ENCODE data around the gene STPG2.
A peak's percentile ranks its signal among the peaks of the same experiment; 100 is the strongest.

Gene STPG2

DNA sequence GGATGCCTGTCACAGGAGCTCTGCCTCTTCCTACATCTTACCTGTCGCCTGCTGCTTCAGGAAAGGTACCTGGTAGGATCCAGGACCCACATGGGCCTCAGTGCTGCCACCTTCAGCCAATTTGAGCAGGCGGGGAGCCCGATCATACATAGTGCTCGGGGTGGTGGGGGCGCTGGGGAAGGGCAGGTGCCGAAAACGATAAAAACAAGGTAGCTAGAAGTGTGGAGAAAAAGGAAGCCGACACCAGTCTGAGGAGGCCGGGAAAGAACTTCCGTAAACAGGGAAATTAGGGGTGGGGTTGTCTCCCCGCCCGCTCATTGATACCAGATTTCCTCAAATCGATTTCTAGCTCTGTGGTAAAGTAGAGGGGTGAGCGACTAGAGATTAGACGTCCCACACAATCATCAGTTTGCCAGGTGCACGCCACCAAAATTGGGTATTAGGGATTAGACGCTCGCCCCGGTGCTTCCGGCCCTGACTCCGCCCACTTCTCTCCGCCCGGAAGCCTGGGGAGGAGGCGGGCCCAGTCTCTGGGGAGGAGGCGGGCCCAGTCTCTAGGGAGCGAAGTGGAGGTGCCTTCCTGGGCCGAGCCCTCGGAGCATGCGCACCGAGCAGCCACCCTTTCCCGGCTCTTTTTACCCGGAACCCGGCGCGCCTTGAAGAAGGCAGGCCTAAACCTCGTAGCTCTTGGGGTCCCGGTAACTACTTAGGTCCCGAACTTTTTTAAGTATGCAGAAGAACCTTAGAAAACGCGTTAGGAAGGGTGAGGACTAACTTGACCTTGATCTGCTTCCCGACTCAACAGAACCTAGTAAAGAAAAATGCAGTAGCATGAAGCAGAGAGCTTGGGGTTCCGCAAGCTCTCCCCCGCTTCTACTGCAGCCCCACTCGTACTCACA lies at the start of gene STPG2:
Gene STPG2 (minus strand): TSS at position 476 of the 899 bp plus-strand sequence.
- Mint-ChIP-seq H3K27me3 (no peaks in the 10 kb centered on the region), H3K4me1 (ENCODE audit: low read depth) (peaks cover 21% of the 10 kb centered on the region), H3K27ac (peak within 1 kb of the TSS; percentile 92), H3K9me3 (ENCODE audit: low read depth) (no peaks in the 10 kb centered on the region), H3K4me3 (peak within 1 kb of the TSS; percentile 86), H3K36me3 (peaks cover 5% of the 10 kb centered on the region)

DNA sequence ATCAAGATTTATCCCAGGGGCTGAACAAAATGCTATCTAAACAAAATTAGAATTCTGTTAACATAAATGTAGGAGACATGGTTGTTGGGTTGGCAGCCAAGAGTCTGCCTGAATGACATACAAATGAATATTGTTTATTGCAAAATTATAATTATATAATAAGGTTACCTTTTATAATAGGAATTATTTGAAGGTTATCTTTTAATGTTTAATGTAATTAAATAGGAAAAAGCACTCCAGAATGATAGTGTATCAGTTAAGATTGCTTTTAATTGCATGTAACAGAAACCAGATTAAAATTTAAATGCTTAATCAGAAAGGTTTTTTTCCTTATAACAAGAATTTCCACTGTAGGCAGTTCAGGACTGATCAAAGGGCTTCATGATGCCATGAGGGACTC lies 42.0 kb upstream of the STPG2 start:
- no peaks in the 10 kb centered on the region for H3K4me1 Mint-ChIP-seq (ENCODE audit: low read depth)
- peaks cover 5% of the 10 kb centered on the region for H3K27me3 Mint-ChIP-seq
- no peak overlapping the region for H3K27ac Mint-ChIP-seq
- H3K4me3 Mint-ChIP-seq = no peak overlapping the region
- H3K9me3 Mint-ChIP-seq (ENCODE audit: low read depth) = no peaks in the 10 kb centered on the region
- no peaks in the 10 kb centered on the region for H3K36me3 Mint-ChIP-seq

DNA sequence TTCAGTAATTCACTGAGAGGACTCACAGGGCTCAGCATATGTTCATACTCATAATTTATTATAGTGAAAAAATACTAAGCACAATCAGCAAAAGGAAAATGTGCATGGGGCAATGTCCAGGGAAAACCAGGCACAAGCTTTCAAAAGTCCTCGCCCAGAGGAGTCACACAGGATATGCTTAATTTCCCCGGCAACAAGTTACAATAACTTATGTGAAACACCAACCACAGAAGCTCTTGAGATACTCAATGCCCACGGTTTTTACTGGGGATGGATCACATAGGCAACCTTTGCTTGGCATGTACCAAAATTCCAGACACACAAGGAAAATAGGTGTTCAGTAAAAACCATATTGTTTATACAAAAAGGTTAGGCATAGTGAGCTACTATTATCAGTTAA lies 38.5 kb upstream of the STPG2 start:
- H3K4me3 Mint-ChIP-seq = no peak overlapping the region
- no peaks in the 10 kb centered on the region for H3K36me3 Mint-ChIP-seq
- H3K9me3 Mint-ChIP-seq (ENCODE audit: low read depth) = no peaks in the 10 kb centered on the region
- no peak overlapping the region for H3K27ac Mint-ChIP-seq
- no peaks in the 10 kb centered on the region for H3K4me1 Mint-ChIP-seq (ENCODE audit: low read depth)
- H3K27me3 Mint-ChIP-seq = no peaks in the 10 kb centered on the region

DNA sequence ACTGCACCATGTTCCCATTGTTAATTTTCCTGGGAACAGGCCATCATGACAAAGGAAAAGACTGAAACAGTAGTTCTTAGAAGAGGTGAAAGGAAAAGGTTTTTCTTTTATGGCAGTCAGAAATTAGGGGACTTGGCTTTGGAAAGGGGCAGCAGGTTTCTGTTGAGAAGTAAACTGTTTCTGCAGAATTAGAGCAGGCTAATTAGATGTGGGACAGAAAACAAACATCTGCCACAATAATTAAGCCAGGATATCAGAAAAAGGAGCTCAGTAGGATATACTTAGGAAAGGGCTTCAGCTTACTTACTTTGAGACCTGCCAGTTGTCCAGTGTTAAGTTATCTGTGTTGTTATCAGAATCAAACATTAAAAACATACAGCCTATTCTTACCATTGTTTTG lies 36.7 kb upstream of the STPG2 start:
- no peaks in the 10 kb centered on the region for H3K9me3 Mint-ChIP-seq (ENCODE audit: low read depth)
- H3K4me1 Mint-ChIP-seq (ENCODE audit: low read depth) = no peaks in the 10 kb centered on the region
- no peaks in the 10 kb centered on the region for H3K36me3 Mint-ChIP-seq
- H3K4me3 Mint-ChIP-seq = no peak overlapping the region
- no peak overlapping the region for H3K27ac Mint-ChIP-seq
- H3K27me3 Mint-ChIP-seq = no peaks in the 10 kb centered on the region

DNA sequence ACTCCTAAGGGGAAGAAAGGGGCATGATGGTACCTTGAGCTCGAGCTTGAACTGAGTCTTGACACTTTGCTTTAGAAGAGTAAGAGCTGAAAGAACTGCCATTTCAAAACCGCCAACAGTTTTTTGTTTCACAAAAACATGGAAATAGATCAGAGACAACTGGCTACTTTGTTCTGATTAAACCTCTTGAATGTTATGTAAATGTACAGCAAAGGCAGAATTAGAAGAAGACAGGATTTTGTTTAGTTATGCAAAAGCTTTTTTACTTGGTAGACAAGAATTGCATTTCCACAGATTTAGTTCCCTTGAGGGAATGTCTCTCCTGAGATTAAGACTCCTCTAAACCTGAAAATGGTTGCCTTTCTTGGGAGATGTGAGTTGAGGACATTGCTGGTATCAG lies 33.3 kb upstream of the STPG2 start:
- no peak overlapping the region for H3K4me3 Mint-ChIP-seq

DNA sequence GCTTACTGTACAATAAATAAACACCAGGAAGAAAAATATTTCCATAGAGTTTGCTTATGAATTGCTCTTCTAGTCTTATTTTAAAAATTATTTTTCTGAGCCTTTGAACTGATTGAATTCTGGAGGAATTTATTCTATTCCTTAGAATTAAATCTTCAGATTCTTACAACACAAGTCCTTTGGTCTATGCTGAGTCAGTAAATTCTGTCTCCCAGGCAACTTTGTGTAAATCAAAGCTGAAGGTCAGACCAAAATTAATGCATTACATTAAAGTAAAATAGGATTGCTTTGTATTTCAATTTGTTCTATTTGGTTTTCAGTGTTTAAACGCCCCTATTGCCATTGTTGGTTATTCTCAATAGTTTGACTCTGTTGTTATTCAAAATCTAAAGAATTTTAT lies 26.8 kb upstream of the STPG2 start:
- Mint-ChIP-seq H3K27ac (no peak overlapping the region), H3K4me1 (ENCODE audit: low read depth) (no peaks in the 10 kb centered on the region), H3K9me3 (ENCODE audit: low read depth) (no peaks in the 10 kb centered on the region), H3K27me3 (no peaks in the 10 kb centered on the region), H3K4me3 (no peak overlapping the region), H3K36me3 (no peaks in the 10 kb centered on the region)

More for the DNA sequence above, 33.3 kb upstream of the STPG2 start:
- H3K36me3 Mint-ChIP-seq = no peaks in the 10 kb centered on the region
- no peaks in the 10 kb centered on the region for H3K27me3 Mint-ChIP-seq
- H3K4me1 Mint-ChIP-seq (ENCODE audit: low read depth) = no peaks in the 10 kb centered on the region
- no peaks in the 10 kb centered on the region for H3K9me3 Mint-ChIP-seq (ENCODE audit: low read depth)
- H3K27ac Mint-ChIP-seq = no peak overlapping the region

DNA sequence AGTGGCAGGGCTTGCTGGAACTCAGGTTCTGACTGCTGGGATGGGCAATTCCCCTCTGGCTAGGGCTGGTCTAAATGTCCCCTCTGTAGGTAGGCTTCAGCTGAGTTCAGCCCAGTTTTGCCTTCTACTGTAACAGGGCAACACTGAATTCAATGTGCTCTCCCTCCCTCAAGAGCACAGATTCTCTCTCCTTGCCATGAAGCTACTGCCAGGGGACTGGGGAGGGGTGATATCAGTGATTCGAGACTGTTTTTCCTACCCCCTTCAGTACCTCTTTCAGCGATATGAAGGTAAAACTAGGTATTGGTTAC lies 23.4 kb upstream of the STPG2 start:
- Mint-ChIP-seq H3K36me3 (no peaks in the 10 kb centered on the region), H3K27ac (no peak overlapping the region), H3K27me3 (no peaks in the 10 kb centered on the region), H3K9me3 (ENCODE audit: low read depth) (peaks cover 4% of the 10 kb centered on the region), H3K4me3 (no peak overlapping the region), H3K4me1 (ENCODE audit: low read depth) (no peaks in the 10 kb centered on the region)

DNA sequence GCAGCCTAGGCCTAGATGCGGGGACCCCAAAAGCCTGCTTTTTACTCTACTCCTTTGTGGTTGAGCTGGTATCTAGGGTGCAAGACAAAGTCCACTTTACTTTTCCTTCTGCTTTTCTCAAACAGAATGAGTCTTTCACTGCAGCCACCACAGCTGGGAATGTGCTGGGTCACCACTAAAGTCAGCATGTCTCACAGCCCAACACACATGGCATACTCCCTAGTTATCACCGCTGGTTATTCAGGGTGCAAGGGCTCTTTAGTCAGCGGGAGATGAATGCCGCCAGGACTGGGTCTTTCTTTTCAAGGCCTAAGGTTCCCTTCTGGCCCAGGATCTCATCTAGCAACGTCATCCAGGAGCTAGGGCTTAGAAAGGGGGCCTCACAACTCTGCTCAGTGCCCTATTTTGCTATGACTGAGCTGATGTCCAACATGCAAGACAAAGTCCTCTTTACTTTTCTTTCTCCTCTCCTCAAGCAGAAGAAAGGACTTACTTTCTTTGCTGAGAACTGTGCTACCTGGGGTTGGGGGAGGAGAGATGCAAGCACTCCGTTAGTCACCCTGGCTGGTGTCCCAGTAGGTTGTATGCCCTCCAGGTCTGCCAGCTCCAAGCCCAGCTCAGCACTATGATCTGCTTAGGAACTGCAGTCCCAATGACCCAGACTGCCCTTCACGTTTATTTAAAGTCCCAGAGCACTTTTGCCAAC lies 22.9 kb upstream of the STPG2 start:
- H3K4me3 Mint-ChIP-seq = no peak overlapping the region
- H3K36me3 Mint-ChIP-seq = no peaks in the 10 kb centered on the region
- peaks cover 4% of the 10 kb centered on the region for H3K9me3 Mint-ChIP-seq (ENCODE audit: low read depth)
- no peak overlapping the region for H3K27ac Mint-ChIP-seq
- H3K27me3 Mint-ChIP-seq = no peaks in the 10 kb centered on the region
- no peaks in the 10 kb centered on the region for H3K4me1 Mint-ChIP-seq (ENCODE audit: low read depth)

DNA sequence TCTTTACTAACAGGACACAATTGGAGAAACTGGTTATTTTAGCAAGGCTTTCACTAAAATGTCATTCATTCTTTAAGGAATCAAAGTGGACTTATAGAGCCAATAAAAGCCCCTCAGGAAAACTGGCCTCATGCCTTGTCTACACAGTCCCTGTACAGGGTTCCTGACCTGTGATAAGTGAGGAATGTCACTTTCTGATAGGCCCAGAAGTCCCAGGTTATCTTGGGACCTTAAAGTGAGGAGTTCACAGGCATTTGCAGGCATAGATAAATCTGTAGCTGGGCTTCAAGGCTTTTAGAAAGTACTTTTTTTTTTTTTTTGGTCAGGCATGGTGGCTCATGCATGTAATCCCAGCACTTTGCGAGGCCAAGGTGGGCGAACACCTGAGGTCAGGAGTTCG lies 19.4 kb upstream of the STPG2 start:
- no peak overlapping the region for H3K4me3 Mint-ChIP-seq
- H3K27me3 Mint-ChIP-seq = peaks cover 2% of the 10 kb centered on the region
- H3K4me1 Mint-ChIP-seq (ENCODE audit: low read depth) = no peaks in the 10 kb centered on the region
- H3K36me3 Mint-ChIP-seq = no peaks in the 10 kb centered on the region
- H3K9me3 Mint-ChIP-seq (ENCODE audit: low read depth) = peaks cover 4% of the 10 kb centered on the region
- H3K27ac Mint-ChIP-seq = no peak overlapping the region

DNA sequence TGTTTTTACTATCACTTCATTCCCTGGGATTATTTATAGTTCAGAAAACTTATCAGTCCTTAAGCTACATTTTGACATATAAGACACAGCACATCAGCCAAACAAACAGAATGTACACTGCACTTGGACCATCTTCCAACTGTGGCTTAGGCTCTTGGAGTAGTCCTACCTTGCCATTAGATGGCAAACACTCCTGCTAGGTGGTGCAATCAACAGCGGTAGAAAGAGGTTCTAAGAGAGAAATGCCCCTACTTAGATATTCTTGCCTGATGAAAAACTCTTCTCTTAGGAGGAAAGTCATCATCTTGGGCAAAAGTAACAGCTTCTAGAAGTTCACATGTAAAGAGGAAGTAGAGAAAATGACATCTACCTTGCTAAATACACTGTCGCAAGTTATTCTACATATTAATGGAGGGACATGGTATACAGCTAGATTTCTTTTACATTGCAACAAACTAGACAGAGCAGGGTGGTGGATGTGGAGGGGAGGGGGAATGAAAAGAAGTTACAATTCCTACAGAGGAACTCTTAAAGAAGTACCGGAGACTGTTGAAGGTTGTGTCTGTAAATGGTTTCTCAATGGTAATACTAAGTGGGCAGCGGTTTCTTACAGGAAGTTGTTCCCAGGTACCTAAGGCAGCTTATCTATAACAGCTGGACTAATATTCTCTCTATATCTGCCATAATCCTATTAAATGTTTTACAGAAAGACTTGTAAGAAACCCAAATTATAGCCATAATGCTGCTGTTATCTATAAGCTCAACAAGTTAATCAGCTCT lies 8.1 kb upstream of the STPG2 start:
- H3K4me1 Mint-ChIP-seq (ENCODE audit: low read depth) = peaks cover 5% of the 10 kb centered on the region
- no peak overlapping the region for H3K4me3 Mint-ChIP-seq
- no peak overlapping the region for H3K27ac Mint-ChIP-seq
- H3K27me3 Mint-ChIP-seq = no peaks in the 10 kb centered on the region
- no peaks in the 10 kb centered on the region for H3K9me3 Mint-ChIP-seq (ENCODE audit: low read depth)
- no peaks in the 10 kb centered on the region for H3K36me3 Mint-ChIP-seq

DNA sequence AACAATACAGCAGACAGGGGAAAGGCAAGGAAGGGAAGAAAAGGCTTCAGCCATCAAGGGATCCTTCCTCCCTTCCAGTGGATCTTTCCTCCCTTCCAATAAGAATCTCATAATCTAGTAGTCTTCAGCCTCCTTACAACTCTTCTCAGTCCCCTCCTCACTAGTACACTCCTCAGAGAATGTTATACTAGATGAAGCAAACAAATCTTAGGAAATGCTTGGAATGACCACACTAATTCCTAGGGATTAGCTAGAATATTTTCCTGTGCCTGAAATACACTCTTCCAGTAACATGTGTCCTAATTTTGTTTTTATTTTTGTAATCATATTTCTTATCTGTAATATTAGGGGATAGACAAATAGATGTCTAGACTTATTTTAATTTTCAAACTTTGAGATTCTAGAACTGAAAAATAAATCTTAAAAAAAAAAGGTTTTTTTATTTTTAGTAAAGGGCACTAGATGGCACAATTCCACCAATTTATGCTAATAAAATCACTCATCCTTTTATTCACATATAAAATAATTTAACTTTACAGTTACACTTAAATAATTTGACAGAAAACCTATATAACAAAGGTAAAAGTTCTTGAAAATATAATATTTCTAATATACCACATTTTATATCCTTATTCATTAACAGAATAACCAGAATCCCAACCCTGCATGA lies 7.0 kb upstream of the STPG2 start:
- Mint-ChIP-seq H3K27ac (no peak overlapping the region), H3K36me3 (no peaks in the 10 kb centered on the region), H3K9me3 (ENCODE audit: low read depth) (no peaks in the 10 kb centered on the region), H3K4me3 (no peak overlapping the region), H3K27me3 (no peaks in the 10 kb centered on the region), H3K4me1 (ENCODE audit: low read depth) (peaks cover 5% of the 10 kb centered on the region)

DNA sequence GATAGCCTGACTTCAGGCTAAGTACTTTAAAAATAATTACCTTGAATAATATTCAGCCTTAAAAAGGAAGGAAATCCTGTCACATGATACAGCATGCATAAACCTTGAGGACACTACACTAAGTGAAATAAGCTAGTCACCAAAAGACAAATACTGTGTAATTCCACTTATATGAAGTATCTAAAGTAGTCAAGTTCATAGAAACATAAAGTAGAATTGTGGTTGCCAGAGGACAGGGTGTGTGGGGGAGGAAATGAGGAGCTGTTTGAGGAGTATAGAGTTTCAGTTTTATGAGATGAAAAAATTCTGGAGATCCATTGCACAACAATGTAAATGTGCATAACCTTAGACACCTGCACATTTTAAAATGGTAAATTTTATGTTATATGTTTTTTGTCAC lies 5.6 kb upstream of the STPG2 start:
- no peak overlapping the region for H3K4me3 Mint-ChIP-seq

DNA sequence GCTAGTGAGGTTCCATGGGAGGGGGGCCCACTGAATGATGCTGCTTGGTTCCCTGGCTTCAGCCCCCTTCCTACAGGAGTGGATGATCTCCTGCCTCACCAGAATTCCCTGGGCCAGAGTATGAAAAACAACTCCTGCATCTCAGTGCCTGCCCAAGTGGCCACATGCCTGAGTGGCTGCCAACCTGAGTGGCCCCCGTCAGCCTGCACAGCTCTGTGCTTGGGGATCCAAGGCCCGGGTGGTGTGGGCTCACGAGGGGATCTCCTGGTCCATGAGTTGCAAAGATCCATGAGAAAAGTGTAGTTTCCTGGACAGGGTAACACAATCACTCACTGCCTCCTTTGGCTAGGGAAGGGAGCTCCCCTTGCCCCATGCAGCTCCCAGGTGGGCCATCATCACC lies 17.1 kb downstream of the STPG2 start:
- no peak overlapping the region for H3K27ac Mint-ChIP-seq
- peaks cover 27% of the 10 kb centered on the region for H3K9me3 Mint-ChIP-seq (ENCODE audit: low read depth)
- no peak overlapping the region for H3K4me3 Mint-ChIP-seq
- H3K36me3 Mint-ChIP-seq = peaks cover 19% of the 10 kb centered on the region
- no peaks in the 10 kb centered on the region for H3K4me1 Mint-ChIP-seq (ENCODE audit: low read depth)
- peaks cover 9% of the 10 kb centered on the region for H3K27me3 Mint-ChIP-seq

More for the DNA sequence above, 5.6 kb upstream of the STPG2 start:
- Mint-ChIP-seq H3K27me3 (no peaks in the 10 kb centered on the region), H3K9me3 (ENCODE audit: low read depth) (no peaks in the 10 kb centered on the region), H3K4me1 (ENCODE audit: low read depth) (peaks cover 9% of the 10 kb centered on the region), H3K27ac (no peak overlapping the region), H3K36me3 (peaks cover 5% of the 10 kb centered on the region)

DNA sequence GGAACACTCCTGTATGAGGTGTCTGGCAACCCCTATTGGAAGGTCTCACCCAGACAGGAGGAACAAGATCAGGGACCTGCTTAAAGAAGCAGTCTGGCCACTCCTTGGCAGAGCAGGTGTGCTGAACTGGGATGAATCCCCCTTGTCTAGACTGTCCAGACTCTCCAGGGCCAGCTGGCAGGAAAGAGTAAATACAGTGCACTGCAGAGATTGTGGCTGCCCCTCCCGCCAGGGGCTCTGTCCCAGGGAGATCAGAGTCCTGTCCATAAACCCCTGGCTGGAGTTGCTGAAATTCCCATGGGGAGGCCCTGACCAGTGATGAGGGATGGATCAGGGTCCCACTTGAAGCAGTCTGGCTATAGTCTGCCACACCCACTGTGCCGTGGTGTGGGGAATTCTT lies 17.7 kb downstream of the STPG2 start:
- Mint-ChIP-seq H3K9me3 (ENCODE audit: low read depth) (peaks cover 32% of the 10 kb centered on the region), H3K4me3 (no peak overlapping the region), H3K27me3 (peaks cover 6% of the 10 kb centered on the region), H3K4me1 (ENCODE audit: low read depth) (no peaks in the 10 kb centered on the region), H3K27ac (no peak overlapping the region), H3K36me3 (peaks cover 19% of the 10 kb centered on the region)

DNA sequence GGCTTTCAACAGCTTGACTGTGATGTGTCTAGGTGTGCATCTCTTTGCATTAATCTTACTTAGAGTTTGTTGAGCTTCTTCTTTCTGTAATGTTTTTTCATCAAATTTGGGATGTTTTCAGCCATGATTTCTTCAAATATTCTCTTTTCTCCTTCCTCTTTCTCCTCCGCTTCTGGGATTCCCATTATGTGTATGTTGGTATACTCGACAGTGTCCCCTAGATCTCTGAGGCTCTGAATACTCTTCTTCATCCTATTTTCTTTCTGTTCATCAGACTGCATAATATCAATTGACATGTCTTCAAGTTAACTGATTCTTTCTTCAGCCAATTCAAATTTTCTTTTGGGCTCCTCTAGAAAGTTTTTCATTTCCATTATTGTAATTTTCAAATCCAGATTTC lies 25.9 kb downstream of the STPG2 start:
- Mint-ChIP-seq H3K4me3 (no peak overlapping the region), H3K36me3 (peaks cover 7% of the 10 kb centered on the region), H3K9me3 (ENCODE audit: low read depth) (peaks cover 34% of the 10 kb centered on the region), H3K27me3 (peaks cover 1% of the 10 kb centered on the region), H3K4me1 (ENCODE audit: low read depth) (no peaks in the 10 kb centered on the region), H3K27ac (no peak overlapping the region)

Data from activated naive CD8-positive, alpha-beta T cell (primary cell).